HL-60/S4 treated with retinoic acid at 250 ng/mL for 4 days and 3 days (cell line): ENCODE measurements around the gene MAPKBP1.

Experiments used
- in situ Hi-C: fragments of 300-500 bp; cut with MboI; formaldehyde crosslinking; loops from 2 replicates; pipeline ENCODE4 v1.7.0; 2022; ENCODE audit warnings: low sequenced_read_pairs

Gene MAPKBP1

GRCh38 chr15:41780727-41781126 is 6.4 kb downstream of the MAPKBP1 start:
- in situ Hi-C loops: no loop called here

GRCh38 chr15:41782371-41783282 is 8.3 kb downstream of the MAPKBP1 start:
- in situ Hi-C loops: no loop called here

- in situ Hi-C loops: no loop called here
Measured at GRCh38 chr15:41783296-41783695, 9.0 kb downstream of the MAPKBP1 start.

- in situ Hi-C loops: no loop called here
Measured at GRCh38 chr15:41788262-41788661, 14.0 kb downstream of the MAPKBP1 start.

GRCh38 chr15:41789236-41789635 is 15.0 kb downstream of the MAPKBP1 start:
- in situ Hi-C loops: no loop called here

GRCh38 chr15:41789662-41790061 is 15.4 kb downstream of the MAPKBP1 start:
- in situ Hi-C loops: no loop called here

GRCh38 chr15:41790169-41790568 is 15.9 kb downstream of the MAPKBP1 start:
- in situ Hi-C loops: no loop called here

GRCh38 chr15:41790756-41791546 is 16.7 kb downstream of the MAPKBP1 start:
- in situ Hi-C loops: no loop called here

- in situ Hi-C loops: no loop called here
Measured at GRCh38 chr15:41791547-41791937, 17.3 kb downstream of the MAPKBP1 start.

- in situ Hi-C loops: no loop called here
Measured at GRCh38 chr15:41792000-41792637, 17.8 kb downstream of the MAPKBP1 start.

- in situ Hi-C loops: no loop called here
Measured at GRCh38 chr15:41794081-41794480, 19.8 kb downstream of the MAPKBP1 start.

- in situ Hi-C loops: no loop called here
Measured at GRCh38 chr15:41795996-41796856, 21.9 kb downstream of the MAPKBP1 start.

- in situ Hi-C loops: no loop called here
Measured at GRCh38 chr15:41797201-41797944, 23.1 kb downstream of the MAPKBP1 start.

- in situ Hi-C loops: no loop called here
Measured at GRCh38 chr15:41798607-41799487, 24.6 kb downstream of the MAPKBP1 start.

GRCh38 chr15:41799488-41799805 is 25.2 kb downstream of the MAPKBP1 start:
- in situ Hi-C loops: no loop called here

GRCh38 chr15:41801185-41801584 is 26.9 kb downstream of the MAPKBP1 start:
- in situ Hi-C loops: no loop called here

GRCh38 chr15:41801850-41802455 is 27.7 kb downstream of the MAPKBP1 start:
- in situ Hi-C loops: no loop called here

GRCh38 chr15:41804361-41804760 is 30.1 kb downstream of the MAPKBP1 start:
- in situ Hi-C loops: no loop called here
